ENCODE results near the gene KRI1. TPM values are rescaled to one million over a fixed set of nuclear protein-coding genes. Genes with fewer than 3 reads are reported as not detected.
"Not testable (repeated sequence)": the region's sequence is repeated elsewhere in the genome, so short reads cannot be mapped to it uniquely, and the experiment has no call there.

KRI1 gene
- total RNA-seq, 1 experiment from 2014 or later, result 22.0 TPM

DNA sequence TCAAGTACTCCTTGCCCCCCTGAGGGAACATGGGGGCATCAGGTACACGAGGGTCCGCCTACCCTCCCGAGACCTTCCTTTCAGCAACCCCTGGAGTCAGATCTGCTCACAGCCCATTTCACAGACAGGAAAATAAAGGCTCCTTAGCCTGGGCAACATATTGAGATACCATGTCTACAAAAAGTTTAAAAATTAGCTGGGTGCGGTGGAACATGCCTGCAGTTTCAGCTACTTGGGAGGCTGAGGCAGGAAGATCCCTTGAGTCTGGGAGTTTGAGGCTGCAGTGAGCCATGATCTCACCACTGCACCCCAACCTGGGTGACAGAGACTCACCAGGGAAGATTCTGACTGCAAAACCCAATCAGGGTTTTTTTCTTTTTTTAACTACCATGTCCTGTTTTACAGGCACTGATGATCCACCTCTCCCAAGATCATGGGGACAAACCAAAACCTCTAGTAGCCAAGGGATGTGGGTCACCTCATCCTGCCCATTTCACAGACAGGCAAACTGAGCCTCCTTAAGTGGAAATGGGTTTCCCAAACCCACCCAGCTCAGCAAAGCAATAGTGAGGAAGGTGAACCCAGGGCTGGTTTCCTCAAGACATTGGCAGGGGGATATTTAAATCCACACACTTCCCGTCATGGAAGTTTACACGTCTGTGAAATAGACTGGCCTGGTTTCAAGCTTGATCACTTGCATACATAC is 9.4 kb upstream of the KRI1 start:
- DNase-seq (ENCODE audit: low read depth), result no peak

- DNase-seq (ENCODE audit: low read depth), result no peak
Observed at GRCh38 chr19:10574462-10574861, 8.7 kb upstream of the KRI1 start.

DNA sequence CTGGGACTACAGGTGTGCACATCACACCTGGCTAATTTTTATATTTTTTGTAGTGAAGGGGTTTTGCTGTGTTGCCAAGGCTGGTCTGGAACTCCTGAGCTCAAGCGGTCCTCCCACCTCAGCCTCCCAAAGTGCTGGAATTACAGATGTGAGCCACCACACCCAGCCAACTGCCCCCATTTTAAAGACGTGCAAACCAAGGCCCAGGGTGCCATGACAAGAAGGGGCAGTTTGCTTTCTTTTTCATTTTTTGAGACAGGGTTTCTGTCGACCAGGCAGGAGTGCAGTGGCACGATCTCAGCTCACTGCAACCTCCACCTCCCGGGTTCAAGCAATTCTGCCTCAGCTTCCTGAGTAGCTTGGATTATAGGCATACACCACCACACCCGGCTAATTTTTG is 8.0 kb upstream of the KRI1 start:
- DNase-seq (ENCODE audit: low read depth), result not testable (repeated sequence)

GRCh38 chr19:10568826-10569651 is 3.2 kb upstream of the KRI1 start, which contains the start of gene CDKN2D:
Gene CDKN2D (minus strand): TSS chr19:10568979. CDS start chr19:10568653, 326 bp downstream.
- DNase-seq (ENCODE audit: low read depth), result peak; percentile 99

DNA sequence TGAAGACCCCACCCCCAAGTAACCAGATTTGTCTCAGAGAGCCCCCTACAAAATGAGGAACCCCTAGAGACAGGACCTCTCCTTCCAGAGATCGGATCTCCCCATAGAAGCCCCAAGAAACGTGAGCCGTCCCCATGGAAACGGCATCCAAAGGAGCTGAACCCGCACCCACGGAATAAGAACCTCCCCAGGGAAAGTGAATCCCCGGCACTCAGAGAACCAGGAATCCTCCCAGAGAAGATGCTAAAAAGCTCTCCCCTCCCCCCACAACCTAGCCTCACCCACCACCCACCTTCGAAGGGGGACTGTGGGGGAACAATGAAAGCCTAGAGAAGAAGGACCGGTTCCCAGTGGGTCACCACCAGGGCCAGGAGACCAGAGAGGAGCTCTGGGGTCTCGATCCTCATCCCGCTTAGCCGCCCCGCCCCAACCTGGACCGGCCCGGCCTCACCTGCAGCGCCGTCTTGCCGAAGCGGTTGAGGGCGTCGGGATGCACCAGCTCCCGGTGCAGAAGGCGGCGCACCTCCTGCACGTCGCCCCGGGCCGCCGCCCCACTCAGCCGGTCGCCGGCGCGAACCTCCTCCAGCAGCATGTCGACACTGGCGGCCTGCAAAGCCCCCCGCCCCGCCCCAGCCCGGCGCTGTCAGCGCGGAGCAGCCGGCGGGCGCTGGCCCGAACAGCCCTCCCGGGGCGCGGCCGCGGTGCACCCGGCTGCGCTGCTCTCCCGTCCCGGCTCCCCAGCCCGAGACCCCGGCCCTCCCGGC is 2.4 kb upstream of the KRI1 start:
- DNase-seq (ENCODE audit: low read depth), result no peak

DNA sequence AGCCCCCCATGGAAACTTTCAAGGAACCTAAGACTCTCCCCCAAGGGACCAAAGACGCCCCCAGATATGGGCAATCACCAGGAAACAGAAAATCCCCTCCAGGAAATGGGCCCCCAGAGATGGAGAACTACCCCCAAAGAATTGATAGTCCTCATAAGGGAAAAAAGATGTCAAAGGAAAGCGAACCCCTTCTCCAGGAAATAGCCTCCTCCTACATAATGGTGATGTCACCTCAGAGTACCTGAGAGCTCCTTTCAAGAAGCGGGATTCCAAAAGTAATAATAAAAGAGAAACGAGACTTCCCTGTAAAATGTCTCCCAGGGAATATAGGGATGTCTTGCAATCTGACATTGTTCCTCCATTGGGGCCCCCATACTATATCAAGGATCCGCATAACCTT is 1.8 kb upstream of the KRI1 start:
- no peak for DNase-seq (ENCODE audit: low read depth)

DNA sequence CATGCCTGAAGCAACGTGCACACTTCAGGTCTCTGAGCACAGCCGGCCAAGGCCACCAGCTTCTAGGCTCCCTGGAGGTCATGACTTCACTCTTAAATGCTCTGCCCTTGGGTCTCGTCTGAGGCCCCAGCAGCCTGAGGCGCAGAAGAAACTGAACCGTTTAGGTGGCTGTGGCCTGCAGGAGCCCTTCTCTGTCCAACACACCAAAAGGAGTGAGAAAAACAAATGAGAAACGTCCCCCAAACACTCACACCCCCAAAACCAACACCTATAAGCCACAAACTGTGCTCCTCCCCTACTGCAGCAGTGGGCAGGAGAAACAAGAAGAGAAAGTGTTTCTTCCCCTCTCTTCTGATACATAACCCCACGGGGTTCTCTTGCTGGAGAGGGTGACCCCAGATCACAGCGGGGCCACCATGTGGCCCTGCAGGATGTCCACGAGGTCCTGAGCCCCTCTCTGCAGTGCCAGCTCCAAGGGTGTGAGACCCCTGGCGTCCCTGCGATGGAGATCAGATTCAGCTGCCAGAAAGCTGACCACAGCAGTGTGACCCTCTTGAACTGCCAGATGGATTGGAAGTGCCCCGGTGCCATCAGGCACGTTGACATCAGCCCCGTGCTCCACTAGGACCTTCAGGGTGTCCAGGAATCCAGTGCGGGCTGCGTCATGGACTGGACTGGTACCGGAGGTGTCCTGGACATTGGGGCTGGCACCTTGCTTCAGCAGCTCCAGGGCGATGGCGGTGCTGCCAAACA is 1.0 kb upstream of the KRI1 start:
- DNase-seq (ENCODE audit: low read depth), result no peak

- DNase-seq (ENCODE audit: low read depth), result no peak
Observed at GRCh38 chr19:10566408-10566657, 523 bp upstream of the KRI1 start.

GRCh38 chr19:10565028-10565566 is 713 bp downstream of the KRI1 start:
- DNase-seq (ENCODE audit: low read depth), result peak; percentile 57

DNA sequence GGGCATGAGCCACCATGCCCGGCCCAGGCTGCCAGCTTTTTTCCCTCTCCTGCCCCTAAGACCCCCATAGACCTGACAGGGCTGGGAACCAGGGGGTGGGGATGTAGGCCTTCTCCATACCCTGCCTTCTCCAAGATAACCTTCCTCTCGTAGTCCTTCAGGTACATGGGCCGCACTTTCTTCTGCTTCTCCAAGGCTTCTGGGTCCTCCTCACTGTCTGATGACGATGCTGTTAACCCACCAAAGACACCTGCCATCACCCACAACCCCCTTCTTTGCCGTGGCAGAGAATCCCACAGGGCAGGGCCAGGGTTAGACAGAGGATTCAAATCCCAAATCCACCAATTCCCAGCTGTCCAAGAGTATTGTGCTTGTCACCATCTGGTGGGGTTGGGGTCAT is 3.2 kb downstream of the KRI1 start:
- DNase-seq (ENCODE audit: low read depth), result no peak

- no peak for DNase-seq (ENCODE audit: low read depth)
Observed at GRCh38 chr19:10560154-10560553, 5.7 kb downstream of the KRI1 start.

- no peak for DNase-seq (ENCODE audit: low read depth)
Observed at GRCh38 chr19:10557603-10558197, 8.1 kb downstream of the KRI1 start.

DNA sequence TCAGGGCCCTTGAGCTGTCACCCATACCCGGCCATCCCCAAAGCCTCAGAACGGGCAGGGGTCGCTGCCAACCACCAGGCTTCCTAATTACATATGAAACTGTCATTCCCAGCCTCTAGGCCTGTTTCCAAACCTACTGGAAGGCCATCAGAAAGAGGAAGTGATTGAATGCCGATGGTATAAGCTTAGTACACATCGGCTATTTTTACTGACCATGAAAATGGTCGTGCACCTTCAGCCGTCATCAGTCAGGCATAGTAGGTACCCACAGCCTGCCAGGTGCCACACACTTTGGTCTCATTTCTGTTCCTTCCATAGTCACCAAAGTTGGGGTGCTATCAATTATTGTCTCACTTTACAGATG is 10.2 kb downstream of the KRI1 start:
- DNase-seq (ENCODE audit: low read depth), result no peak

DNA sequence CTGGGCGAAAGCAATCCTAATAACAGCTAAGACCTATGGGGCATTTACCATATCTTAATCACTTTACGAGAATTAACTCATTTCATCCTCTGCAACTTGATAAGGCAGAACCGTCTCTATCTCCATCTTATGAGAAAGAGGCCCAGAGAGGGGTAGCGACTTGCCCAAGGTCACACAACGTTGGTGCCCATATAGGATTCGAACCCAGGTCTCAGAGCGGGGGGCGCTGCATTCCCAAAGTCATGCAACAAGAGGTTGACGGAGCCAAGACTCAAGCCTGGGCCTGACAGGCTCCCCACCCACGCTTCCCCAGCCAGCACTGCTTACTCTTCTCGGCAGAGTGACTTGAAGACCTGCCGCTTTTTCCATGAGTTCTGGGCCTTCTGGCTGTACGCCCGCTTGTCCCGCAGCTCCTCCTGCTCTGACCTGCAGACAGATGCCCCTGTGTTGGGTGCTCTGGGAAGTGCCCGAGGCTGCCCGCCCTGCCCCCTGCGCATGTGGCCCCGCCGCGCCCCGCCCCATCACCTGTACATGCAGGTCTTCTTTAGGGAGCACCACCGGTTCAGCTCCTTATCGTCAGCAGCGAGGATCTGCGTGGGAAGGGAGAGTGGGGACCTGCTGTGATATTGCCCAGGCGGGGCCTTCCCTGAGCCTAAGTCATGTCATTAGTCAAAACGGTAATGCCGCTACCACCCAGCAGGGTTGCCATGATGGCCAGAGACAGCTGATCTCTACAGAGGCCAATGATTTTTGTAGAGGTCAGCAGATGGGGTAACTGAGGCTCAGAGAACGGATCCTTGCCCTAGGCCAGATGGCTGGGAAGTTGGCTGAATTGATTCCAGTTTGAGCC is 10.8 kb downstream of the KRI1 start:
- no peak for DNase-seq (ENCODE audit: low read depth)

- no peak for DNase-seq (ENCODE audit: low read depth)
Observed at GRCh38 chr19:10553943-10554381, 11.8 kb downstream of the KRI1 start.

GRCh38 chr19:10553087-10553667 is 12.6 kb downstream of the KRI1 start:
- DNase-seq (ENCODE audit: low read depth), result no peak

GRCh38 chr19:10552510-10553053 is 13.2 kb downstream of the KRI1 start:
- DNase-seq (ENCODE audit: low read depth), result no peak

DNA sequence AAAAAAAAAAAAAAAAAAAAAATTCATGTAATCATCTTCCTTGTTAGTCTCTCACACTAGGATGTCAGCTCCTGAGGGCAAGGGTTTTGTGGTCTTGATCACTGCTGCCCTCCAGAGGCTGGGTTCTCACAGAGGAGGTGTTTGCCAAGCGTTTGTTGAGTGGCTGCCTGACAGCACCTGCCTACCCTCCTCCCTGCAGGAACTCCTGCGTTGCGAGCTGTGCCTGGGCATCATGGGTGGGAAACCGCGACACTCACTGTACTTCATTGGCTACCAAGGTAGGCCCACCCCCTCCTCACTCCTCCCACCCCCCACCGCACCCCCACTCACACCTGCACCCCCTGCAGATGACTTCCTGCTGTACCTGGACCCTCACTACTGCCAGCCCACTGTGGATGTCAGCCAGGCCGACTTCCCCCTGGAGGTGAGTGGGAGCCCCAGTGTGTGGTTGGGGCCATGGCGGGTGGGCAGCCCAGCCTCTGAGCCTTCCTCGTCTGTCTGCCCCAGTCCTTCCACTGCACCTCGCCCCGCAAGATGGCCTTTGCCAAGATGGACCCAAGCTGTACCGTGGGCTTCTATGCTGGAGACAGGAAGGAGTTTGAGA is 14.0 kb downstream of the KRI1 start:
- DNase-seq (ENCODE audit: low read depth), result no peak

DNA sequence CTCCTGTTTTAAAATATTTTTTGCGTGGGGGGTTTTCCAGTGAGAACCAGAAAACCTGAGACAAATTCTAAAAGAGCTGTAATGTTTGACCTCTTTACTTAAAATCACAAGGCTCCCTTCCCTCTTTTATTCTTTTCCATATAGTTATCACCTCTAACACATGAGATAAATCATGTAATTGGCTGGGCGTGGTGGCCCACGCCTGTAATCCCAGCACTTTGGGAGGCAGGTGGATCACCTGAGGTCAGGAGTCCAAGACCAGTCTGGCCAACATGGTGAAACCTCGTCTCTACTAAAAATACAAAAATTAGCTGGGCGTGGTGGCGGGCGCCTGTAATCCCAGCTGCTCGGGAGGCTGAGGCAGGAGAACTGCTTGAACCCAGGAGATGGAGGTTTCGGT is 14.8 kb downstream of the KRI1 start:
- not testable (repeated sequence) for DNase-seq (ENCODE audit: low read depth)
